NT2/D1 (cell line): Measurements from ENCODE around the gene ARFGEF3.

Source experiments
- DNase-seq: peaks from one replicate; pipeline ENCODE4 v3.0.0-alpha.2; 2011; ENCODE audit warnings: low read depth, low spot score
- H3K27me3 ChIP-seq: 2 replicates; pipeline ENCODE4 v1.6.0; 2011; ENCODE audit warnings: mild to moderate bottlenecking; ENCODE audit not compliant: insufficient read length, insufficient read depth
- H3K36me3 ChIP-seq: 2 replicates; pipeline ENCODE4 v1.6.1; 2011; ENCODE audit warnings: mild to moderate bottlenecking, low read length, mixed read lengths; ENCODE audit not compliant: insufficient read depth, insufficient read length
- H3K4me1 ChIP-seq: 2 replicates; pipeline ENCODE4 v1.5.1; 2011; ENCODE audit not compliant: insufficient read depth, insufficient read length
- H3K4me3 ChIP-seq: 2 replicates; pipeline ENCODE4 v1.5.1; 2011; ENCODE audit warnings: low read depth; ENCODE audit not compliant: insufficient read length
- H3K9ac ChIP-seq: 2 replicates; pipeline ENCODE4 v1.6.0; 2011; ENCODE audit warnings: low read depth; ENCODE audit not compliant: insufficient read length
- H3K9me3 ChIP-seq: 2 replicates; pipeline ENCODE4 v1.5.1; 2011; ENCODE audit warnings: mild to moderate bottlenecking, low read length; ENCODE audit not compliant: insufficient read depth
- SUZ12 ChIP-seq: IDR thresholded peaks from 2 replicates; pipeline ENCODE4 v1.6.1; 2011; ENCODE audit not compliant: insufficient read length, insufficient read depth; ENCODE audit errors: extremely low read depth
- YY1 ChIP-seq: IDR thresholded peaks from 2 replicates; pipeline ENCODE4 v1.6.1; 2011; ENCODE audit not compliant: insufficient read length, insufficient read depth
- ZNF274 ChIP-seq: IDR thresholded peaks from 2 replicates; pipeline ENCODE4 v1.6.1; 2011; ENCODE audit warnings: mild to moderate bottlenecking, low read depth, low read length

Gene ARFGEF3

GRCh38 chr6:138162955-138163575 is 1.3 kb downstream of the ARFGEF3 start:
- no peaks in the 10 kb centered on the region for H3K9me3 ChIP-seq
- H3K27me3 ChIP-seq = peaks cover 56% of the 10 kb centered on the region
- H3K9ac ChIP-seq = no peak overlapping the region
- no peak for DNase-seq
- no peaks in the 10 kb centered on the region for H3K36me3 ChIP-seq
- no peak for TF ChIP-seq SUZ12
- TF ChIP-seq ZNF274 = no peak
- TF ChIP-seq YY1 = no peak
- H3K4me1 ChIP-seq = peaks cover 3% of the 10 kb centered on the region
- H3K4me3 ChIP-seq = peak overlapping the region; percentile 65

- 0 out of 2 replicates have a peak, but pooled peaks cover 9% of the 10 kb centered on the region for H3K9me3 ChIP-seq
- no peak for TF ChIP-seq ZNF274
- TF ChIP-seq YY1 = no peak
- no peak for TF ChIP-seq SUZ12
- H3K36me3 ChIP-seq = no peaks in the 10 kb centered on the region
Measured at GRCh38 chr6:138175596-138175995, 13.9 kb downstream of the ARFGEF3 start.

DNA sequence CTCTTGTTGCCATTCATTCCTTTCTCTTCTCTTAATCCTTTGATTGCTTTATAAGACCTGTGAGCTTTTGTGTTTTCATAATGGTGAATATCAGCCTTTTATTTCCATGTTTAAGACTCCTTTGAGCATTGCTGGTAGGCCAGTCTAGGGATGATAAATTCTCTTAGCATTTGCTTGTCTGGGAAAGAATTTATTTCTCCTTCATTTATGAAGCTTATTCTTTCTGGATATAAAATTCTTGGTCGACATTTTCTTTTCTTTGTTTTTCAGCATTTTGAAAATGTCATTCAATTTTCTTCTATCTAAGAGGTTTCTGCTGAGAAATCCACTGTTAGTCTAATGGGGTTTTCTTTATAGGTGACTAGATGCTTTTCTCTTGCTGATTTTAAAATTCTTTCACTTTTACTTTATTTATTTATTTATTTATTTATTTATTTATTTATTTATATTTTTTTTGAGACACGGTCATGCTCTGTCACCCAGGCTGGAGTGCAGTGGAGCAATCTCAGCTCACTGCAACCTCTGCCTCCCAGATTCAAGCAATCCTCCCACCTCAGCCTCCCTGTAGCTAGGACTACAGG is 15.0 kb downstream of the ARFGEF3 start:
- Histone ChIP-seq H3K36me3 (no peaks in the 10 kb centered on the region), H3K9me3 (0 out of 2 replicates have a peak, but pooled peaks cover 9% of the 10 kb centered on the region), H3K27me3 (no peaks in the 10 kb centered on the region), H3K4me1 (no peaks in the 10 kb centered on the region), H3K4me3 (no peak overlapping the region), H3K9ac (no peak overlapping the region)
- no peak for DNase-seq
- TF ChIP-seq YY1 (no peak), ZNF274 (no peak), SUZ12 (no peak)

More at GRCh38 chr6:138175596-138175995, 13.9 kb downstream of the ARFGEF3 start:
- no peaks in the 10 kb centered on the region for H3K4me1 ChIP-seq
- no peak overlapping the region for H3K9ac ChIP-seq
- no peak for DNase-seq
- H3K27me3 ChIP-seq = no peaks in the 10 kb centered on the region
- H3K4me3 ChIP-seq = no peak overlapping the region

GRCh38 chr6:138182939-138183789 is 21.4 kb downstream of the ARFGEF3 start:
- no peaks in the 10 kb centered on the region for H3K9me3 ChIP-seq
- no peak for TF ChIP-seq ZNF274
- TF ChIP-seq YY1 = no peak
- no peak overlapping the region for H3K9ac ChIP-seq
- no peak overlapping the region for H3K4me3 ChIP-seq
- no peaks in the 10 kb centered on the region for H3K36me3 ChIP-seq
- DNase-seq = no peak
- H3K4me1 ChIP-seq = no peaks in the 10 kb centered on the region
- no peaks in the 10 kb centered on the region for H3K27me3 ChIP-seq

- Histone ChIP-seq H3K9me3 (no peaks in the 10 kb centered on the region), H3K4me3 (no peak overlapping the region), H3K36me3 (no peaks in the 10 kb centered on the region), H3K9ac (no peak overlapping the region), H3K27me3 (no peaks in the 10 kb centered on the region), H3K4me1 (no peaks in the 10 kb centered on the region)
- TF ChIP-seq SUZ12 (no peak), YY1 (no peak), ZNF274 (no peak)
- DNase-seq = no peak
Measured at GRCh38 chr6:138183790-138184134, 22.0 kb downstream of the ARFGEF3 start.

GRCh38 chr6:138184230-138184629 is 22.5 kb downstream of the ARFGEF3 start:
- no peak for TF ChIP-seq YY1
- no peak for TF ChIP-seq SUZ12
- no peak for TF ChIP-seq ZNF274
- Histone ChIP-seq H3K9me3 (no peaks in the 10 kb centered on the region), H3K9ac (no peak overlapping the region), H3K4me3 (no peak overlapping the region), H3K4me1 (no peaks in the 10 kb centered on the region), H3K27me3 (no peaks in the 10 kb centered on the region), H3K36me3 (no peaks in the 10 kb centered on the region)
- DNase-seq = no peak

DNA sequence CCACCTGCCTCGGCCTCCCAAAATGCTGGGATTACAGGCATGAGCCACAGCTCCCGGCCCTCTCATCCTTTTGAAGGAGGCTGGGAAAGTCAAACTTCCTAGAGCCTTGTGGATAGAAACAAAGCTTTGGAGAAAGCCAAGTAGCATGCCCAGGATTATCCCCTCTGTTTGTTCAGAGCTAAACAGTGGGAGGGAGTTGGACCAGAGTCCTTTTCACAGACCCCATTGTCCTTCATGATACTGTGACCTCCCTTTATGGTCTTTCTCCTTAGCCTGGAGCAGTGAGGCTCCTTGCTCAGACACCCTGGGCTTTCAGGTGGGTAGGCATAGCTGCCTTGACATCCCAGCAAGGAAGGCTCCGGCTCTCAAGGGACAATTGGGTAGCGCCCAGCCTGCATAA is 25.4 kb downstream of the ARFGEF3 start:
- H3K4me3 ChIP-seq = no peak overlapping the region
- TF ChIP-seq SUZ12 (no peak), ZNF274 (no peak), YY1 (no peak)
- no peaks in the 10 kb centered on the region for H3K4me1 ChIP-seq
- DNase-seq = no peak
- no peaks in the 10 kb centered on the region for H3K9me3 ChIP-seq
- H3K36me3 ChIP-seq = no peaks in the 10 kb centered on the region
- no peaks in the 10 kb centered on the region for H3K27me3 ChIP-seq
- H3K9ac ChIP-seq = no peak overlapping the region
